Brain microvascular endothelial cell (primary cell): ENCODE data around the gene MTMR2.

ENCODE experiments used
- DNase-seq: peaks from one replicate; pipeline ENCODE4 v3.0.0-alpha.2; 2020
- H3K27ac ChIP-seq: fragments of 250-450 bp; sonication (Bioruptor Pico); 2 replicates; pipeline ENCODE4 v1.5.1; 2020; ENCODE audit warnings: mild to moderate bottlenecking, moderate library complexity
- H3K27me3 ChIP-seq: fragments of 250-450 bp; sonication (Bioruptor Pico); replicated peaks from 2 replicates; pipeline ENCODE4 v1.5.1; 2020; ENCODE audit warnings: mild to moderate bottlenecking
- H3K36me3 ChIP-seq: fragments of 250-450 bp; sonication (Bioruptor Pico); replicated peaks from 2 replicates; pipeline ENCODE4 v1.5.1; 2020; ENCODE audit warnings: mild to moderate bottlenecking
- H3K4me3 ChIP-seq: 2 replicates; pipeline ENCODE4 v1.5.1; 2011; ENCODE audit warnings: low read depth, mild to moderate bottlenecking, control low read depth, low read length, moderate library complexity
- CTCF ChIP-seq: IDR thresholded peaks from 2 replicates; pipeline ENCODE4 v1.5.1; 2011; ENCODE audit warnings: low read depth, mild to moderate bottlenecking, moderate library complexity, low read length, control low read depth, inconsistent platforms; ENCODE audit errors: missing control alignments
- in situ Hi-C: cut with HindIII; loops from 2 replicates; pipeline ENCODE4 v1.10.0; 2017; ENCODE audit warnings: low sequenced_read_pairs, low pct_ligation_motif_present

MTMR2 gene

GRCh38 chr11:95803973-95804372 is 119.9 kb downstream of the MTMR2 start:
- in situ Hi-C loops: no loop called here
- TF ChIP-seq CTCF: no peak
- DNase-seq: no peak
- Histone ChIP-seq H3K27me3 (no peaks in the 10 kb centered on the region), H3K36me3 (peaks cover 4% of the 10 kb centered on the region), H3K4me3 (no peak overlapping the region), H3K27ac (no peak overlapping the region)

GRCh38 chr11:95802806-95803205 is 121.1 kb downstream of the MTMR2 start:
- TF ChIP-seq CTCF: no peak
- in situ Hi-C loops: no loop called here
- Histone ChIP-seq H3K27me3 (no peaks in the 10 kb centered on the region), H3K36me3 (peaks cover 4% of the 10 kb centered on the region), H3K27ac (no peak overlapping the region), H3K4me3 (no peak overlapping the region)
- DNase-seq: no peak

- in situ Hi-C loops: no loop called here
- Histone ChIP-seq H3K27ac (no peak overlapping the region), H3K36me3 (no peaks in the 10 kb centered on the region), H3K27me3 (no peaks in the 10 kb centered on the region), H3K4me3 (no peak overlapping the region)
- no peak for DNase-seq
- no peak for TF ChIP-seq CTCF
Measured at GRCh38 chr11:95800438-95800837, 123.5 kb downstream of the MTMR2 start.

- H3K36me3 ChIP-seq: no peaks in the 10 kb centered on the region
- TF ChIP-seq CTCF: no peak
Measured at GRCh38 chr11:95799546-95799945, 124.4 kb downstream of the MTMR2 start.

GRCh38 chr11:95796501-95796900 is 127.4 kb downstream of the MTMR2 start:
- in situ Hi-C loops: no loop called here
- no peak for TF ChIP-seq CTCF
- DNase-seq: no peak
- no peak overlapping the region for H3K27ac ChIP-seq
- H3K36me3 ChIP-seq: no peaks in the 10 kb centered on the region
- no peaks in the 10 kb centered on the region for H3K27me3 ChIP-seq
- H3K4me3 ChIP-seq: no peak overlapping the region

More at GRCh38 chr11:95799546-95799945, 124.4 kb downstream of the MTMR2 start:
- no peak for DNase-seq
- H3K4me3 ChIP-seq: no peak overlapping the region
- no peaks in the 10 kb centered on the region for H3K27me3 ChIP-seq
- no peak overlapping the region for H3K27ac ChIP-seq
- in situ Hi-C loops: no loop called here

- Histone ChIP-seq H3K4me3 (no peak overlapping the region), H3K36me3 (no peaks in the 10 kb centered on the region), H3K27ac (no peak overlapping the region), H3K27me3 (no peaks in the 10 kb centered on the region)
- no peak for TF ChIP-seq CTCF
- in situ Hi-C loops: no loop called here
- no peak for DNase-seq
Measured at GRCh38 chr11:95795627-95796295, 128.1 kb downstream of the MTMR2 start.
